Middle frontal gyrus (tissue), 1 donor: ENCODE data around the gene MPC2.
"Not testable (repeated sequence)": the region's sequence is repeated elsewhere in the genome, so short reads cannot be mapped to it uniquely, and the experiment has no call there.

Experiments used
- DNase-seq: peaks from one replicate; pipeline ENCODE4 v3.0.0-alpha.2; 2015; ENCODE audit warnings: low spot score; ENCODE audit errors: extremely low spot score

MPC2 gene

GRCh38 chr1:167909691-167910180, 27.1 kb downstream of the MPC2 start:
- no peak for DNase-seq

- DNase-seq: no peak
Measured at GRCh38 chr1:167905671-167906070, 31.2 kb downstream of the MPC2 start.

- no peak for DNase-seq
Measured at GRCh38 chr1:167905182-167905581, 31.7 kb downstream of the MPC2 start.

GRCh38 chr1:167904652-167905130, 32.2 kb downstream of the MPC2 start:
- DNase-seq: no peak

GRCh38 chr1:167900907-167901306, 36.0 kb downstream of the MPC2 start:
- no peak for DNase-seq

- no peak for DNase-seq
Measured at GRCh38 chr1:167899253-167899681, 37.6 kb downstream of the MPC2 start.

GRCh38 chr1:167898578-167899222, 38.2 kb downstream of the MPC2 start:
- no peak for DNase-seq

- DNase-seq: no peak
Measured at GRCh38 chr1:167893798-167894197, 43.1 kb downstream of the MPC2 start.

- no peak for DNase-seq
Measured at GRCh38 chr1:167890400-167890799, 46.5 kb downstream of the MPC2 start.

GRCh38 chr1:167887187-167887586, 49.7 kb downstream of the MPC2 start:
- not testable (repeated sequence) for DNase-seq

GRCh38 chr1:167882376-167882775, 54.5 kb downstream of the MPC2 start:
- no peak for DNase-seq

GRCh38 chr1:167881786-167882185, 55.1 kb downstream of the MPC2 start:
- DNase-seq: no peak

GRCh38 chr1:167881069-167881468, 55.8 kb downstream of the MPC2 start:
- DNase-seq: no peak

- DNase-seq: no peak
Measured at GRCh38 chr1:167880580-167881021, 56.3 kb downstream of the MPC2 start.

GRCh38 chr1:167879508-167879907, 57.4 kb downstream of the MPC2 start:
- no peak for DNase-seq

- DNase-seq: no peak
Measured at GRCh38 chr1:167878372-167879160, 58.3 kb downstream of the MPC2 start.

GRCh38 chr1:167876597-167877175, 60.2 kb downstream of the MPC2 start:
- no peak for DNase-seq

- DNase-seq: no peak
Measured at GRCh38 chr1:167871331-167871730, 65.5 kb downstream of the MPC2 start.

GRCh38 chr1:167869157-167870001, 67.5 kb downstream of the MPC2 start:
- DNase-seq: not testable (repeated sequence)

GRCh38 chr1:167866739-167867414, 70.0 kb downstream of the MPC2 start:
- not testable (repeated sequence) for DNase-seq
